Measurements from ENCODE around the gene HOMEZ.

DNA sequence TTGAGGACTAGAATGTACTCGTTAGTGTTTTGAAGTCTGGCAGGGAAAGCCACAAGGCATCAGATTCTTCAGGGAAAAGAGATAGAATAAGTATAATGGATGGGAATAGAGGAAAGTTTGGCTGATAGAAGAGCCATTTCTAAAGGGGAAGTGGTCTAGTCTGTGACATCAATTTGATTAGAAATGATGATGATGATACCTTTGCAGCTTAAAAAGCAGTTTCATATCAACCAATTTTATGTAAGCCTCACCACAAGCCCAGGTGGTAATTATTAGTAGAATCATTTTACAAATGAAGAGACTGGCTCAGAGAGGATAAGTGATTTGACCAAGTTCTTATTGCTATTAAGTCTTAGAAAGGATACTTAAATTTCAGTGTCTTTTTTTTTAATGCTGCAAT lies 45.3 kb downstream of the HOMEZ start:
- no peak for TF ChIP-seq ZBTB7A (IDR thresholded peaks at IDR 0.05; ENCODE audit: low read depth)
- TF ChIP-seq CEBPB (IDR thresholded peaks at IDR 0.05) = no peak
- TF ChIP-seq EP300 (IDR thresholded peaks at IDR 0.05; ENCODE audit: borderline replicate concordance) = no peak
- TF ChIP-seq, protein P1, sequence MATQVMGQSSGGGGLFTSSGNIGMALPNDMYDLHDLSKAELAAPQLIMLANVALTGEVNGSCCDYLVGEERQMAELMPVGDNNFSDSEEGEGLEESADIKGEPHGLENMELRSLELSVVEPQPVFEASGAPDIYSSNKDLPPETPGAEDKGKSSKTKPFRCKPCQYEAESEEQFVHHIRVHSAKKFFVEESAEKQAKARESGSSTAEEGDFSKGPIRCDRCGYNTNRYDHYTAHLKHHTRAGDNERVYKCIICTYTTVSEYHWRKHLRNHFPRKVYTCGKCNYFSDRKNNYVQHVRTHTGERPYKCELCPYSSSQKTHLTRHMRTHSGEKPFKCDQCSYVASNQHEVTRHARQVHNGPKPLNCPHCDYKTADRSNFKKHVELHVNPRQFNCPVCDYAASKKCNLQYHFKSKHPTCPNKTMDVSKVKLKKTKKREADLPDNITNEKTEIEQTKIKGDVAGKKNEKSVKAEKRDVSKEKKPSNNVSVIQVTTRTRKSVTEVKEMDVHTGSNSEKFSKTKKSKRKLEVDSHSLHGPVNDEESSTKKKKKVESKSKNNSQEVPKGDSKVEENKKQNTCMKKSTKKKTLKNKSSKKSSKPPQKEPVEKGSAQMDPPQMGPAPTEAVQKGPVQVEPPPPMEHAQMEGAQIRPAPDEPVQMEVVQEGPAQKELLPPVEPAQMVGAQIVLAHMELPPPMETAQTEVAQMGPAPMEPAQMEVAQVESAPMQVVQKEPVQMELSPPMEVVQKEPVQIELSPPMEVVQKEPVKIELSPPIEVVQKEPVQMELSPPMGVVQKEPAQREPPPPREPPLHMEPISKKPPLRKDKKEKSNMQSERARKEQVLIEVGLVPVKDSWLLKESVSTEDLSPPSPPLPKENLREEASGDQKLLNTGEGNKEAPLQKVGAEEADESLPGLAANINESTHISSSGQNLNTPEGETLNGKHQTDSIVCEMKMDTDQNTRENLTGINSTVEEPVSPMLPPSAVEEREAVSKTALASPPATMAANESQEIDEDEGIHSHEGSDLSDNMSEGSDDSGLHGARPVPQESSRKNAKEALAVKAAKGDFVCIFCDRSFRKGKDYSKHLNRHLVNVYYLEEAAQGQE (IDR thresholded peaks at IDR 0.05; ENCODE audit: low read depth) = no peak
- TF ChIP-seq TCF12 (IDR thresholded peaks at IDR 0.05; ENCODE audit: low read depth) = no peak
